Erythroblast (primary cell): Measurements from ENCODE around the gene EFNA2.

ENCODE experiments used
- GATA1 ChIP-seq: IDR thresholded peaks from 2 replicates; pipeline ENCODE4 v1.6.1; 2011; ENCODE audit warnings: low read depth, mild to moderate bottlenecking, control low read depth, low read length, moderate library complexity
- POLR2A ChIP-seq: IDR thresholded peaks from 2 replicates; pipeline ENCODE4 v1.6.1; 2011; ENCODE audit warnings: mild to moderate bottlenecking, low read length

- TF ChIP-seq POLR2A (no peak), GATA1 (no peak)
Observed at GRCh38 chr19:1283207-1283916, 2.3 kb upstream of the EFNA2 start.
